ENCODE measurements around the gene RIPOR3. TPM values are rescaled to one million over a fixed set of nuclear protein-coding genes. Genes with fewer than 3 reads are reported as not detected.

Gene RIPOR3
- polyA plus RNA-seq, 1 donor (not counting 4 experiments of a cell fraction or from before 2014, with no cell fraction given), result 0.10 TPM

GRCh38 chr20:50693001-50693400, 1.7 kb upstream of the RIPOR3 start:
- DNase-seq (ENCODE audit: low read depth, low spot score), result no peak
- Histone ChIP-seq H3K9me3 (ENCODE audit: control insufficient read depth, low read depth, low read length) (no peaks in the 10 kb centered on the region), H3K36me3 (ENCODE audit: control insufficient read depth in 2 of 2, extremely low read depth in 1 of 2, insufficient read depth in 2 of 2, low read length in 2 of 2) (no peaks in the 10 kb centered on the region), H3K27me3 (ENCODE audit: control insufficient read depth, extremely low read depth, insufficient read depth, low read length) (peaks cover 16% of the 10 kb centered on the region), H2AFZ (ENCODE audit: control insufficient read depth, low read length) (no peak overlapping the region), H3K27ac (ENCODE audit: control insufficient read depth, insufficient read depth, low read length) (no peak overlapping the region), H4K20me1 (ENCODE audit: control insufficient read depth, extremely low read depth, insufficient read depth, low read length) (no peaks in the 10 kb centered on the region), H3K9me1 (ENCODE audit: control insufficient read depth, extremely low read depth, insufficient read depth, low read length) (no peaks in the 10 kb centered on the region), H3K4me2 (ENCODE audit: control insufficient read depth, extremely low read depth, insufficient read depth, low read depth, low read length) (no peak overlapping the region), H3K79me2 (ENCODE audit: control insufficient read depth, insufficient read depth, low read length) (no peaks in the 10 kb centered on the region), H3K4me3 (ENCODE audit: control insufficient read depth in 2 of 3, extremely low read depth in 1 of 3, insufficient read depth in 2 of 3, low read depth in 1 of 3, low read length in 3 of 3) (no peak overlapping the region), H3K4me1 (ENCODE audit: control insufficient read depth, extremely low read depth, insufficient read depth, low read length) (peaks cover 17% of the 10 kb centered on the region), H3K9ac (ENCODE audit: control insufficient read depth, extremely low read depth, insufficient read depth, low read length) (no peak overlapping the region)
- TF ChIP-seq EZH2 (IDR thresholded peaks at IDR 0.05; ENCODE audit: low read length) (no peak), CTCF (optimal IDR thresholded peaks at IDR 0.05 in 1 of 3, IDR thresholded peaks at IDR 0.05 in 1 of 3, conservative IDR thresholded peaks at IDR 0.05 in 1 of 3; ENCODE audit: extremely low read depth in 1 of 3, insufficient read depth in 2 of 3, low read length in 3 of 3) (no peak)
- dilution Hi-C loops (cut with MboI; ENCODE audit: extremely low pct_ligation_motif_present, low sequenced_read_pairs), result no loop called here
- FAIRE-seq, result no peak

- Histone ChIP-seq H4K20me1 (ENCODE audit: control insufficient read depth, extremely low read depth, insufficient read depth, low read length) (no peaks in the 10 kb centered on the region), H3K4me1 (ENCODE audit: control insufficient read depth, extremely low read depth, insufficient read depth, low read length) (peaks cover 17% of the 10 kb centered on the region), H3K9me3 (ENCODE audit: control insufficient read depth, low read depth, low read length) (no peaks in the 10 kb centered on the region), H2AFZ (ENCODE audit: control insufficient read depth, low read length) (no peak overlapping the region), H3K79me2 (ENCODE audit: control insufficient read depth, insufficient read depth, low read length) (no peaks in the 10 kb centered on the region), H3K9me1 (ENCODE audit: control insufficient read depth, extremely low read depth, insufficient read depth, low read length) (no peaks in the 10 kb centered on the region), H3K4me2 (ENCODE audit: control insufficient read depth, extremely low read depth, insufficient read depth, low read depth, low read length) (no peak overlapping the region), H3K27me3 (ENCODE audit: control insufficient read depth, extremely low read depth, insufficient read depth, low read length) (peaks cover 16% of the 10 kb centered on the region), H3K4me3 (ENCODE audit: control insufficient read depth in 2 of 3, extremely low read depth in 1 of 3, insufficient read depth in 2 of 3, low read depth in 1 of 3, low read length in 3 of 3) (no peak overlapping the region), H3K9ac (ENCODE audit: control insufficient read depth, extremely low read depth, insufficient read depth, low read length) (no peak overlapping the region), H3K27ac (ENCODE audit: control insufficient read depth, insufficient read depth, low read length) (no peak overlapping the region), H3K36me3 (ENCODE audit: control insufficient read depth in 2 of 2, extremely low read depth in 1 of 2, insufficient read depth in 2 of 2, low read length in 2 of 2) (no peaks in the 10 kb centered on the region)
- DNase-seq (ENCODE audit: low read depth, low spot score) (no peak), FAIRE-seq (no peak)
- TF ChIP-seq CTCF (optimal IDR thresholded peaks at IDR 0.05 in 1 of 3, IDR thresholded peaks at IDR 0.05 in 1 of 3, conservative IDR thresholded peaks at IDR 0.05 in 1 of 3; ENCODE audit: extremely low read depth in 1 of 3, insufficient read depth in 2 of 3, low read length in 3 of 3) (no peak), EZH2 (IDR thresholded peaks at IDR 0.05; ENCODE audit: low read length) (no peak)
- dilution Hi-C loops (cut with MboI; ENCODE audit: extremely low pct_ligation_motif_present, low sequenced_read_pairs), result no loop called here
These were observed 1.2 kb upstream of the RIPOR3 start for GRCh38 chr20:50692552-50692933.
